ENCODE results near the gene TIE1.
A peak's percentile ranks its signal among the peaks of the same experiment; 100 is the strongest.
"Not testable (repeated sequence)": the region's sequence is repeated elsewhere in the genome, so short reads cannot be mapped to it uniquely, and the experiment has no call there.

Gene TIE1

GRCh38 chr1:43366179-43366578 is 65.4 kb downstream of the TIE1 start:
- DNase-seq = no peak

GRCh38 chr1:43366601-43367025 is 65.8 kb downstream of the TIE1 start:
- DNase-seq = no peak

- no peak for DNase-seq
Measured at GRCh38 chr1:43367026-43367903, 66.5 kb downstream of the TIE1 start.

GRCh38 chr1:43367904-43368645 is 67.3 kb downstream of the TIE1 start, which contains the start of gene ELOVL1:
TSS of gene ELOVL1 (minus strand) at chr1:43368011. CDS start at chr1:43365609, 2,402 bp downstream.
- DNase-seq = peak; percentile 84

GRCh38 chr1:43368646-43369020 is 67.9 kb downstream of the TIE1 start:
- no peak for DNase-seq

GRCh38 chr1:43369779-43370178 is 69.0 kb downstream of the TIE1 start:
- not testable (repeated sequence) for DNase-seq

GRCh38 chr1:43370564-43370963 is 69.8 kb downstream of the TIE1 start:
- DNase-seq = no peak

- DNase-seq = no peak
Measured at GRCh38 chr1:43372172-43372571, 71.4 kb downstream of the TIE1 start.
